HG02970 (cell line): ENCODE data around the gene GJA4.

ENCODE experiments used
- ATAC-seq: cut with Tn5 transposase; IDR thresholded peaks from one replicate; pipeline ENCODE4 v1.9.1; 2021; ENCODE audit warnings: mild to moderate bottlenecking, moderate library complexity, moderate number of reproducible peaks; ENCODE audit not compliant: unreplicated experiment, low FRiP score

The GJA4 gene

DNA sequence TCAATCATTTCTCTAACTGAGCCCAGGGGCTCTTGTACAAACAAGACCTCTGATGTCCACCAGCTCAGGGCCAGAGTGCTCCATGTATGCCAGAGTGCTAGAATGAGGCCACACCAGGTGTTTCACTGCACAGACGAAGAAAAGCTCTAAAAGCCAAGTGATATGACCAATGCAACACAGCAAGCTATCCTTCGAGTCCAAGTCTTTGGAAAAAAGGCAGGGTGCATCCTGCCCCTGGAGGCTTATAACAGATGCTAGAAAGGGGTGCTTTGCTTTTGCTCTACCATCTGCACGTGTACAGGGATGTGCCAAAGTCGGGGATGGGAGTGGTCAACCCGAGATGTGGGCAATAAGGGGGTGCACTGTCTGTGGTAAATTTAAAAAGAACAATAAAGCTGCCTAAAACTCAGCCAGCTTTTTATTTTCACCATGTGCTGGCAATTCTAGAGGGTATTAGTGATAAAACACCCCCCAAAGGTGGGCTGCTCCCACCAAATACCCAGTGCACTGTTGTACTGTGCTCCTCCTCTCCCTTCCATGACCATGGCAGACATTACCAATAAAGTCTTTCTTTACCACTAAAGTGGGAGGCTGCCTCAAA, 34.6 kb downstream of the GJA4 start:
- no peak for ATAC-seq

DNA sequence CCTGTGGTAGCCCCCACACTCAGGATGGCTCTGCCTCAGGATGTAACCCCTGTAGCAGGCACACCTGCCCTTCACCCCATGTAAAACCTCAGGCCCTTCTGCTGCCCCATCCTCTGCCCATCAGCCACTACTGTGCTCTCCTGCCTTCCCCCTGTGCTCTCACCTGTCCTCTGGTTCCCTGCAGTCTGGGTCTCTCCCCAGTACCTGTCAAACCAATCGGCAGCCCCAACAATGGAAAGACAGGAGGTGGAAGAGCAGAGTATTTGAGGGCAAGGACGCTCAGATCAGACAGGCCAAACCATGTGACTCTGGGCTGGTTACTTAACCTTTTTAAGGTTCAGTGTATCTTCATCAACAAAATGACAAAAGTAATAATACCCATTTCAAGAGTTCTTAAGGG, 35.8 kb downstream of the GJA4 start:
- no peak for ATAC-seq

DNA sequence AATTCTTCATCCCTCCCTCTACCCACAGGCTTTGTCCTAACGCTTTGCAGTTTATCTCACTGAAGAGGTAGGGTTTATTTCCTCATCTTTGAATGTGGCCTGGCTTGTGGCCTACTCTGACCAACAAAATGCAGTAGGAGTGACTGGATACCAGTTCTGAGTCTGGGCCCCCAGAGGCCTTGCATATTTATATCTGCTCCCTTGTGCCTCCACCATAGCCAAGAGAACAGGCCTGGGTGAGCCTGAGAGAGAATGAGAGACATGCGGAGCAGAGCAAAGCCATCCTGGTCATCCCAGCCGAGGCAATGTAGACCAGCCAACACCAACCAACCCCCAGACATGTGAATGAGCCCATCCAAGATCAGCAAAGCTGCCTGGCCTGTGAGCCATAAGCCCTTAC, 36.5 kb downstream of the GJA4 start:
- no peak for ATAC-seq

DNA sequence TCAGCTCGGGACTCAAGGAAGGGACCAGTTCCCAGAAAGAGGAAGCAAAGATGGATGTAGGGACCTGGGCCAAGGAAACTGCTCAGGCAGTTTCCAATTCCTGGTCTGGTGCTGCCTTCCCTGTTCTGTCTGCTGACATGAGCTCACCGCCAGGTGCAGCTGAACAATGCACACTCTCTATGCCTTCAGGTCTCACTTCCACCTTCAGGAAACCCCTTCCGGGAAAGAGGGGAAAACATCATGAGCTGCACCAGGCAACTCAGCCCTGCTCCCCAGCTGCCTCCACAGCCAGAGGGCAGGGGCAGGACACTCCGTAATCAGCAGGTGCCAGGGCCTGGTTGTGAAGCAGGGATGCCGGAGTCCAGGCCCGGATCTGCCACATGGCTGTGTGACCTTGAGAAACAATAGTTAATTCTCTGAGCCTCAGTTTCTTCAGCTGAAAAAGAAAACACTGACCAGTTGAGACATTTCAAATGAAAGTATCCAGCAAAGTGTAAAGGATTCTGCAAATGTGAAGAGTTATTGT, 39.0 kb downstream of the GJA4 start:
- no peak for ATAC-seq

DNA sequence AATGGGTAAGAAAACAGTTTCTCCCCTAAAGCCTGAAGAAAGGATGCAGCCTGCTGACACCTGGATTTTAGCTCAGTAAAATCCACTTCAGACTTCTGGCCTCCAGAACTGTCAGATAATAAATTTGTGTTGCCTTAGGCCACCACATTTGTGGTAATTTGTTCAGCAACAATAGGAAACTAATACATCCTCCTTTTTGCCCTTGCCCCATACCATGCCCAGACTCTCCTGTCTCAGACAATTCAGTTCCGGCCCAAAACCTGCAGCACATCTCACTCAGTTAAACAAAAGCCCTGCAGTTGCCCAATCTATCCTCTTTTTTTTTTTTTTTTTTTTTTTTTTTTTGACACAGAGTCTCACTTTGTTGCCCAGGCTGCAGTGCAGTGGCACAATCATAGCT, 40.9 kb downstream of the GJA4 start:
- no peak for ATAC-seq

DNA sequence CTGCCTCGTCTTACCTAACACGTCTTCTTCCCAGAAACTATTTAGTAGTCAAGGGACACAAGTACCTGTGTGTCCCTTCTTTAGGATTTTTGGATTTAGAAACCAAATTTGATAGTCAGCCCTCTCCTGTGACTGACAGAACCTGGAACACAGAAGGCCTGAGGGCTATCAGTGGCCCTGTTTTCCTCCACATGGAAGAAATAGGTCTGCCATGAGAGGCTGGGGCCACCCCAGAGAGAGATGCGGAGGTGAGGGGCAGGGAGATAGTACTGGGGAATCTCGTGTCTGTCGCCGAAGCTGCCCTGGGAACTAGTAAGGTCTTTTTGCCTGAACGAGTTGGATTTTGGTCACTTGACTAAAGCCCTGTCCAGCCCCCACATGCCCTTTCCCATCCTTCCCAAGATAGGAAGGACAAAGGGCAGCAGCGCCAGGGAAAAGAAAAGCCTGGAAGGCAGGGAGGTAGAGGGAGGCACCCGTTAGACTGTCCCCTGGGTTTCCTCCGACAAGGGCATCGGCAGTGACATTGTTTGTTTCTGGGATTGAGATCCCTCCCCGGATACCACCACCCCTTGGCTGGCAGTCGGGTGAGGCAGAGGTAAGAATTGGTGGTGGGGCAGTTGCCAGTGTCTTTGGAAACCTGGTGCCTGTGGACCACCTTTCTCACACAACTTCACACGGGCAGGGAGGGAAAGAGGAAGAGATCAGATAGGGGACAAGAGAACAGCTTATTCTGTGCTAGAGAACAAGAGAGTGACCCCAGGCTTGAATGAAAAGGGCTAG, 46.9 kb downstream of the GJA4 start:
- no peak for ATAC-seq

DNA sequence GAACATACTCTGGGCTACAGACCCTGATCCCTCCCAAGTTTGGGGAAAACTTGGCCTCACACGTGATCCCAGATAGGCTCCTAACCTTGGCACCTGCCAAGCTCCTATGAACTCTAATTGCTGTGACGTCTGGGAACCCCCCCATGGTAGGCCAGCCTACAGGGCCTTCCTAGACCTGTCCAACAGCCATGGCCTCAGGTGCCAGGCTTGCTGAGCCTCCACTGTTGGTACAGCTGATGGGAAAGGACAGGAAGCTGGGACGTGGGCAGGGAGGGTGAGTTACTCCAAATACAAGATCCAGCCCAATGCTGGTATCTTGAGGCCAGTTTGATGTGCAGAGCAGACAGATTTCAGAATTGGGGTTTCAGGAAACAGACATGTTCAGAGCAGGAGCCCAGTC, 47.6 kb downstream of the GJA4 start:
- no peak for ATAC-seq

DNA sequence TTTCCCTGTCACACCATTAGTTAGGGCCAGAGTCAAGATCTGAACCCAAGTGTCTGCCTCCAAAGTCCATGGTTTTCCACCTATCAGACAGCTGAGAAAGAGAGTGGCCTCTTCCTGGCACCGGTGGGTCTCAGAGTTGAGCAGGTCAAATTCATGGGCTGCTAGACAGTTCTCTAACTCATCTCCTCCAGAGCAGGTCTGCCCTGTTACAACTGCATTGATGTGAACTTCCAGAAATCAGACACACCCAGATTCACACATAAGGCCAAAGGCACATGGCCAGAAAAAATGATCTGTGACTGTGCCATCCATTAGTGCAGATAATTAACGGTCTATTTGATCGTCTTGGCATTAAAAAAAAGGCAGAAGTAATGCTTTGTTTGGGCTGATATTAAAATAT, 49.3 kb downstream of the GJA4 start:
- no peak for ATAC-seq

DNA sequence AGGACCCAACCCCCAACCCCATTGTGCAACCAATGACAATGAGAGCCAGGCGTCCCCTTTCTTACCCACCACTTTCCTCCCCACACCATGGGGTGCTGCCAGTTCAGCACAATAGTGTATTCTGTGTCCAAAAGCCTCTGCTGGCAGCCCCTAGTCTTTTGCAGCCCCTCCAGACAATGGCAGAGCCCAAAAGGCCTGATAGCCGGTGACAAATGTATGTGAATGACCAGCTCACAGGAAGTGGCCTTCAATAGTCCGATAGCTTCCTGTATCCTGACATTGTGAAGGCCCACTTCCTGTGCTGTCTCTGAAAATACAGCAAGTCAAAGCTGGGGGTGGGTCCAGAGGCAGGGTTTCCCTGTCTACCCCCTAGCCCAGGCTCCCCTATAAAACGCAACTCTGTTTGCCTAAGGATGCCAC, 50.2 kb downstream of the GJA4 start:
- no peak for ATAC-seq

DNA sequence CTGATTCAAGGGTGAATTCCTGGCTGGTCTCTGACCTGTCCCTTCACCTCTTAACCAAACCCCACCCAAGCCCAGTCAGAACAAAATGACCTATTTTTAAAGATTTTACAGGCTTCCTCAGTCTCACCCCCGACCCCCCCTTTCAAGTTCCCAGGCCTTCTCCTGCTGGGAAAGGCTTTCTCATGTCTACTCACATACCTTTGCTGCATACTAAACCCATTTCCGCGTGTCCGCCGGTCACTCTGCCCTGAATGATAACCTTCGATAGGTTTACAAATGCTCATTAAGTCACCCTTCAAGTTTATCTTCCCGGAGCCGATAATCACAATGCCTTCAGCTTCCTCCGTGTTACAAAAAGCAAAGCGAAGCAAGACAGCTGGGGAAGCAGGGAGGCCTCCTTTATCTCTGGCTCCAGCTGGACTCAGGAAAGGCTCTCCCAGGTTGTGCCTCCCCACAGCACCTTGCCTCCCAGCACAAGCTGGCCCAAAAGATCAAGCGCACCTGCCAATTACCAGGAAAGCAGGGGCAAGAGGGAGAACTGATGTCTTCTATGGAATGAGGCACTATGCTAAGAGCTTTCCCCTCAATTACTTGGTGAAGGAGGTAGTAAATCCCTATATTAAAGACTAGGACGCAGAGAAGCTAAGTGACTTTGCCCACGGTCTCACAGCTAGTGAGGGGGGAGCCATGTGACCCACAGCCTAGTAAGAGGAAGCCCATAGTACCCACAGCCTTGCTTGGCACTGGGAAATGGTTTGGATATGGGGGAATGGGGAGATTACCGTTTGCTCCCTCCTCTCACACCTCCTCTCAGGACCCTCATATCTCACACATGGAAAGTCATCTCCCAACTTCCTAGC, 50.8 kb downstream of the GJA4 start:
- ATAC-seq: no peak

DNA sequence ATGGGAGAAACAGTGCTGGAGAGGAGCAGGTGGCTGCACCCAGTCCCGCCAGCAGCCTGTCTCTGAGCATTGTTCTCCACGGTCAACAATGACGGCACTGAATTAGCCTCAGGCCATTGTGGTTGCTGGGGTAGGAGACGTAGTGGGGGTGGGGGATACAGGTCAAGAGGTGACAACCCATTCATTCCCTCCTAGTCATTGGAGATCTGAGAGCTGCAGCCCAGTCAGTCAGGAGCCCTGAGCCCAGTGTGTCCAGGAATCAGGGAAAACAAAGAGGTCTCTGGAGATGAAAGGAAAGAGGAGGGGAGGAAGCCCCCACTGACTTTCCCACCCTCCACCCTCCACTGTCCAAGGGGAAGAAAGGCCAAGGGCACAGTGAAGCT, 51.4 kb downstream of the GJA4 start:
- no peak for ATAC-seq
